ENCODE measurements around the gene CEACAM4. TPM values are rescaled to one million over a fixed set of nuclear protein-coding genes. Genes with fewer than 3 reads are reported as not detected.

CEACAM4 gene
- total and polyA plus RNA-seq, 2 of the 8 experiments (the other 6 are each of a cell fraction or from before 2014, with no cell fraction given): not detected

DNA sequence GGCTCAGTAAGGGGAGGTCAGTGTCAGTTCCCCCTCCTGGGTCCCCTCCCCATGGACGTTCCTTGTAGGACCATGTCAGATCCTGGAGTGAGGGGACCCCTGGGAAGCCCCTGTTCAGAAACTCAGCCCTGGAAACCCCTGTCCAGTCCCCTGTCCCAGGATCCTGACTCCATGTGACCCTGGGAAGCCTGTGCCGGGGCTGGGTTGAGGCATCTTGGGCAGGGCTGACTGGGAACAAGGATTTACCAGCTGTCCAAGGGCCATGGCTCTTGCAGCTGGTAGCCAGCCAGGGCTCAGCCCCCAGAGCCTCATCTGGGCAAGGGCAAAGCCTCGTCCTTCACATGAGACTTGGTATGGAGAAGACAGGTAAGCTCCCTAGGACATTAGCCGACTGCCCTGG is 25.1 kb downstream of the CEACAM4 start (continued):
- TF ChIP-seq BACH1 (IDR thresholded peaks at IDR 0.05; ENCODE audit: low read length) (no peak), SIN3A (conservative IDR thresholded peaks at IDR 0.05 in 1 of 2, IDR thresholded peaks at IDR 0.05 in 1 of 2; ENCODE audit: low read depth in 1 of 2, low read length in 2 of 2) (no peak)
